ENCODE measurements around the gene C1orf74.

The C1orf74 gene

DNA sequence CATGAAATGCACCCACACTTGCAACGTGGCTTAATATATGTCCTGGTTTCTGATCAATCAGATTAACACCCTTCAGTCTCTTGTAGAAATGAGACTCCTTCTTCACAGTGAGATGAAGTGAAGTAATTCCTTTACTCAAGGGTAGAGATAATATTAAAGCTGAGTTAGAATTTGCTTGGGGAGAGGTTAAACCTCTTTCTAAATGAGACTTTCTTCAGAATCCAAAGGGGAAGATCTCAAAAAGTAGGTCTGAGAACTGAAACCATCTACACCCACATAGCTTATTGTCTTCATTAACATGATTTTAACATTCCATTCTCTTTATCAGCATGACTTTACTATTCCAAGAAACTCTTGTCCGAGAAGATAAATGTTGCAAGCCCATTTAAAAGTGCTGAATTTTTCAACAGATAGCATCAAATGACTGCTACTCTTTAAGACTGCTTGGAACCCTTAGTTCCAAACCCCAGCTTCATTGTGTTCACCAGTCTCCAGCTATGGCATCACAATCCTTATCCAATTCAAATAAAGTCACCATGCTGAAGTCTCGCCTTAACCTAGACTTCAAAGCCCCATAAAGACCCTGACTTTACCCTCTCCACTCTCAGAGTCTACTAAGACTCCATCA, 47.8 kb downstream of the C1orf74 start (continued):
- TF ChIP-seq ZNF70 (CRISPR knock-in tag; IDR thresholded peaks at IDR 0.05) (no peak), ISL1 (CRISPR knock-in tag; IDR thresholded peaks at IDR 0.05) (no peak)
- TF ChIP-seq, protein P1, sequence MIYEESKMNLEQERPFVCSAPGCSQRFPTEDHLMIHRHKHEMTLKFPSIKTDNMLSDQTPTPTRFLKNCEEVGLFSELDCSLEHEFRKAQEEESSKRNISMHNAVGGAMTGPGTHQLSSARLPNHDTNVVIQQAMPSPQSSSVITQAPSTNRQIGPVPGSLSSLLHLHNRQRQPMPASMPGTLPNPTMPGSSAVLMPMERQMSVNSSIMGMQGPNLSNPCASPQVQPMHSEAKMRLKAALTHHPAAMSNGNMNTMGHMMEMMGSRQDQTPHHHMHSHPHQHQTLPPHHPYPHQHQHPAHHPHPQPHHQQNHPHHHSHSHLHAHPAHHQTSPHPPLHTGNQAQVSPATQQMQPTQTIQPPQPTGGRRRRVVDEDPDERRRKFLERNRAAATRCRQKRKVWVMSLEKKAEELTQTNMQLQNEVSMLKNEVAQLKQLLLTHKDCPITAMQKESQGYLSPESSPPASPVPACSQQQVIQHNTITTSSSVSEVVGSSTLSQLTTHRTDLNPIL (CRISPR knock-in tag; IDR thresholded peaks at IDR 0.05; ENCODE audit: low read depth): no peak
- TF ChIP-seq, protein P2, sequence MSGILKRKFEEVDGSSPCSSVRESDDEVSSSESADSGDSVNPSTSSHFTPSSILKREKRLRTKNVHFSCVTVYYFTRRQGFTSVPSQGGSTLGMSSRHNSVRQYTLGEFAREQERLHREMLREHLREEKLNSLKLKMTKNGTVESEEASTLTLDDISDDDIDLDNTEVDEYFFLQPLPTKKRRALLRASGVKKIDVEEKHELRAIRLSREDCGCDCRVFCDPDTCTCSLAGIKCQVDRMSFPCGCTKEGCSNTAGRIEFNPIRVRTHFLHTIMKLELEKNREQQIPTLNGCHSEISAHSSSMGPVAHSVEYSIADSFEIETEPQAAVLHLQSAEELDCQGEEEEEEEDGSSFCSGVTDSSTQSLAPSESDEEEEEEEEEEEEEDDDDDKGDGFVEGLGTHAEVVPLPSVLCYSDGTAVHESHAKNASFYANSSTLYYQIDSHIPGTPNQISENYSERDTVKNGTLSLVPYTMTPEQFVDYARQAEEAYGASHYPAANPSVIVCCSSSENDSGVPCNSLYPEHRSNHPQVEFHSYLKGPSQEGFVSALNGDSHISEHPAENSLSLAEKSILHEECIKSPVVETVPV (CRISPR knock-in tag; IDR thresholded peaks at IDR 0.05): no peak

DNA sequence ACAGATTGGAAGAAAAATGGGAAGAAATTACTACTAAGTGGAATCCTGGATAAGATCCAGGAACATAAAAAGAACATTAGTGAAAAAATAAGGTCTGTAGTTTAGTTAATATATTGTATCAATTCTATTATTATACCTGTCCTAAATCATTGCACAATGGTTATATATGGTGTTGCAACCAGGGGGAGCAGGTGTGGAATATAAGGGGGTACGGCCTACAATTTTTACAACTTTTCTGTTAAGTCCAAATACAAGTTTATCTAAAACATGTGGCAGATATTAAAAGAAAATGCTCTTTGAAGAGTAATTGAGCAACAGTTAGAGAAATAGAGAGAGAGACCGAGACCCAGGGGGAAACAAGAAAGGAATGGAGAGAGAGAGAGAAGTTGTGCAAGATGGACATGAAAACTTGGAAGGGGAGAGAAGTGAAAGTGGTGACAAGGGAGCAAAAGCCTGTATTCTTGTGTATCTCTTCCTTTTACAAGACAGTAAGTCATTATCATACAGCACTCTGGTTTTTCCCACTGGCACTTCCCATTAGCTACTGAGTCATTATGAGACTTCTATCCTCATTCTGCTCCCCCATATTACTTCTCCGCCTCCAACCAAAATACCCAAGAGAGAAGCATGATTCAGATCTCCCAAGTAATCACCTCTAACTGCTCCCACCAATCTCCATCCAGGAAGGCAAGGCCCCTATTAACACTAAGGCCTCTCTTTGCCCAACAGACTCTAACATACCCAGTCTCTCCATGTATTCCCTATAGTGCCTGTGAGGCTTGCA, 50.8 kb downstream of the C1orf74 start:
- ATAC-seq: no peak; the same call in 2 of the 3 replicates
- no peak for TF ChIP-seq RARB (CRISPR knock-in tag; IDR thresholded peaks at IDR 0.05)
- no peak for TF ChIP-seq ZNF8 (CRISPR knock-in tag; IDR thresholded peaks at IDR 0.05)
- TF ChIP-seq CSDC2 (CRISPR knock-in tag; IDR thresholded peaks at IDR 0.05): no peak
- no peak for TF ChIP-seq ZC3H10 (CRISPR knock-in tag; IDR thresholded peaks at IDR 0.05)
- no peak for TF ChIP-seq OSR1 (CRISPR knock-in tag; IDR thresholded peaks at IDR 0.05)
- no peak for TF ChIP-seq ZNF565 (CRISPR knock-in tag; conservative IDR thresholded peaks at IDR 0.05; ENCODE audit: low read depth)
- TF ChIP-seq BACH2 (CRISPR knock-in tag; IDR thresholded peaks at IDR 0.05; ENCODE audit: borderline replicate concordance): no peak
- no peak for TF ChIP-seq ISL1 (CRISPR knock-in tag; IDR thresholded peaks at IDR 0.05)
- TF ChIP-seq, protein P3, sequence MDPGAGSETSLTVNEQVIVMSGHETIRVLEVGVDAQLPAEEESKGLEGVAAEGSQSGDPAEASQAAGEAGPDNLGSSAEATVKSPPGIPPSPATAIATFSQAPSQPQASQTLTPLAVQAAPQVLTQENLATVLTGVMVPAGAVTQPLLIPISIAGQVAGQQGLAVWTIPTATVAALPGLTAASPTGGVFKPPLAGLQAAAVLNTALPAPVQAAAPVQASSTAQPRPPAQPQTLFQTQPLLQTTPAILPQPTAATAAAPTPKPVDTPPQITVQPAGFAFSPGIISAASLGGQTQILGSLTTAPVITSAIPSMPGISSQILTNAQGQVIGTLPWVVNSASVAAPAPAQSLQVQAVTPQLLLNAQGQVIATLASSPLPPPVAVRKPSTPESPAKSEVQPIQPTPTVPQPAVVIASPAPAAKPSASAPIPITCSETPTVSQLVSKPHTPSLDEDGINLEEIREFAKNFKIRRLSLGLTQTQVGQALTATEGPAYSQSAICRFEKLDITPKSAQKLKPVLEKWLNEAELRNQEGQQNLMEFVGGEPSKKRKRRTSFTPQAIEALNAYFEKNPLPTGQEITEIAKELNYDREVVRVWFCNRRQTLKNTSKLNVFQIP (CRISPR knock-in tag; IDR thresholded peaks at IDR 0.05; ENCODE audit: borderline replicate concordance, low read depth): no peak
- TF ChIP-seq, protein P2 (CRISPR knock-in tag; IDR thresholded peaks at IDR 0.05): no peak
- no peak for TF ChIP-seq SNAI2 (CRISPR knock-in tag; IDR thresholded peaks at IDR 0.05)
- TF ChIP-seq ZFP3 (CRISPR knock-in tag; IDR thresholded peaks at IDR 0.05): no peak
- TF ChIP-seq, protein P4, sequence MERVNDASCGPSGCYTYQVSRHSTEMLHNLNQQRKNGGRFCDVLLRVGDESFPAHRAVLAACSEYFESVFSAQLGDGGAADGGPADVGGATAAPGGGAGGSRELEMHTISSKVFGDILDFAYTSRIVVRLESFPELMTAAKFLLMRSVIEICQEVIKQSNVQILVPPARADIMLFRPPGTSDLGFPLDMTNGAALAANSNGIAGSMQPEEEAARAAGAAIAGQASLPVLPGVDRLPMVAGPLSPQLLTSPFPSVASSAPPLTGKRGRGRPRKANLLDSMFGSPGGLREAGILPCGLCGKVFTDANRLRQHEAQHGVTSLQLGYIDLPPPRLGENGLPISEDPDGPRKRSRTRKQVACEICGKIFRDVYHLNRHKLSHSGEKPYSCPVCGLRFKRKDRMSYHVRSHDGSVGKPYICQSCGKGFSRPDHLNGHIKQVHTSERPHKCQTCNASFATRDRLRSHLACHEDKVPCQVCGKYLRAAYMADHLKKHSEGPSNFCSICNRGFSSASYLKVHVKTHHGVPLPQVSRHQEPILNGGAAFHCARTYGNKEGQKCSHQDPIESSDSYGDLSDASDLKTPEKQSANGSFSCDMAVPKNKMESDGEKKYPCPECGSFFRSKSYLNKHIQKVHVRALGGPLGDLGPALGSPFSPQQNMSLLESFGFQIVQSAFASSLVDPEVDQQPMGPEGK (CRISPR knock-in tag; IDR thresholded peaks at IDR 0.05; ENCODE audit: borderline replicate concordance): no peak
- TF ChIP-seq TOX (CRISPR knock-in tag; IDR thresholded peaks at IDR 0.05; ENCODE audit: borderline replicate concordance): no peak; the same call in 1 of the 2 replicates
- TF ChIP-seq TCF4 (CRISPR knock-in tag; IDR thresholded peaks at IDR 0.05; ENCODE audit: borderline replicate concordance): no peak
- TF ChIP-seq GLIS3 (CRISPR knock-in tag; IDR thresholded peaks at IDR 0.05): no peak

DNA sequence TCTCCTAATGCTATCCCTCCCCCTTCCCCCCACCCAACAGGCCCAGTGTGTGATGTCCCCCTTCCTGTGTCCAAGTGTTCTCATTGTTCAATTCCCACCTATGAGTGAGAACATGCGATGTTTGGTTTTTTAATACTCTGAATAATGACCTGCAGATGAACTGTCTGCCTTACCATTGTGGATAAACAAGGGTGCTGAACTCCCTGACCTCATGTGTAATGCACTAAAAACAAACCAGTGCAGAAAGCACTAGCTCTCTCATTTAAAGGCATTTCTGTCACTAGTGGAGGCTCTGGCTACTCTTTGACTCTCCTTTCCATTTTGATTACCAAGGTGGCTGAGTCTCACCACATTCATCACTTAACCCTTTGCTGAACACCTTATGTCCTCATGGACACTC, 51.6 kb downstream of the C1orf74 start:
- TF ChIP-seq, protein P4 (CRISPR knock-in tag; IDR thresholded peaks at IDR 0.05; ENCODE audit: borderline replicate concordance): no peak
- TF ChIP-seq GLIS3 (CRISPR knock-in tag; IDR thresholded peaks at IDR 0.05) (no peak), SNAI2 (CRISPR knock-in tag; IDR thresholded peaks at IDR 0.05) (no peak), ESRRG (CRISPR knock-in tag; IDR thresholded peaks at IDR 0.05) (no peak), TOX (CRISPR knock-in tag; IDR thresholded peaks at IDR 0.05; ENCODE audit: borderline replicate concordance) (no peak), ARNTL (CRISPR knock-in tag; IDR thresholded peaks at IDR 0.05; ENCODE audit: borderline replicate concordance, low read depth) (no peak), ZC3H10 (CRISPR knock-in tag; IDR thresholded peaks at IDR 0.05) (no peak), ZNF8 (CRISPR knock-in tag; IDR thresholded peaks at IDR 0.05) (no peak)
- TF ChIP-seq, protein P3 (CRISPR knock-in tag; IDR thresholded peaks at IDR 0.05; ENCODE audit: borderline replicate concordance, low read depth): no peak
- TF ChIP-seq, protein P2 (CRISPR knock-in tag; IDR thresholded peaks at IDR 0.05): no peak
- no peak for ATAC-seq

Measured in SK-N-SH treated with all-trans-retinoic acid at 6 μM for 48 hours (cell line).